Smooth muscle cell (in vitro differentiated cells): Measurements from ENCODE around the gene IFITM2. TPM values are rescaled to one million over a fixed set of nuclear protein-coding genes. Genes with fewer than 3 reads are reported as not detected.
"Not testable (repeated sequence)": the region's sequence is repeated elsewhere in the genome, so short reads cannot be mapped to it uniquely, and the experiment has no call there.

Experiments
- DNase-seq: peaks from one replicate; lab custom pipeline; 2025; ENCODE audit not compliant: unreplicated experiment; lab: John Stamatoyannopoulos, UW
- H2AFZ ChIP-seq: fragments of 200-600 bp; sonication (generic); 2 replicates; pipeline ENCODE4 v1.6.0; 2016; ENCODE audit warnings: antibody characterized with exemption, low read depth, mild to moderate bottlenecking
- H3F3A ChIP-seq: fragments of 200-600 bp; sonication (generic); 2 replicates; pipeline ENCODE4 v1.6.0; 2017; ENCODE audit warnings: antibody characterized with exemption, low read depth
- H3K27ac ChIP-seq: fragments of 200-600 bp; sonication (generic); 2 replicates; pipeline ENCODE4 v1.5.1; 2016; ENCODE audit warnings: low read depth, mild to moderate bottlenecking
- H3K27me3 ChIP-seq: fragments of 200-600 bp; sonication (generic); 2 replicates; pipeline ENCODE4 v1.6.1; 2016; ENCODE audit warnings: low read depth, mild to moderate bottlenecking
- H3K36me3 ChIP-seq: fragments of 200-600 bp; sonication (generic); 2 replicates; pipeline ENCODE4 v1.5.1; 2016; ENCODE audit warnings: low read depth
- H3K4me1 ChIP-seq: fragments of 200-600 bp; sonication (generic); 2 replicates; pipeline ENCODE4 v1.5.1; 2016; ENCODE audit warnings: low read depth
- H3K4me2 ChIP-seq: fragments of 200-600 bp; sonication (generic); 2 replicates; pipeline ENCODE4 v1.6.0; 2016; ENCODE audit warnings: mild to moderate bottlenecking
- H3K4me3 ChIP-seq: fragments of 200-600 bp; sonication (generic); 2 replicates; pipeline ENCODE4 v1.5.1; 2016; ENCODE audit warnings: mild to moderate bottlenecking
- H3K79me2 ChIP-seq: fragments of 200-600 bp; sonication (generic); 2 replicates; pipeline ENCODE4 v1.6.0; 2016; ENCODE audit warnings: low read depth, mild to moderate bottlenecking
- H3K9ac ChIP-seq: fragments of 200-600 bp; sonication (generic); 2 replicates; pipeline ENCODE4 v1.6.0; 2016; ENCODE audit warnings: low read depth
- H3K9me3 ChIP-seq: fragments of 200-600 bp; sonication (generic); replicated peaks from 2 replicates; pipeline ENCODE4 v1.5.1; 2016; ENCODE audit warnings: low read depth
- H4K20me1 ChIP-seq: fragments of 200-600 bp; sonication (generic); 2 replicates; pipeline ENCODE4 v1.6.0; 2016; ENCODE audit warnings: low read depth
- CTCF ChIP-seq: fragments of 200-600 bp; sonication (generic); IDR thresholded peaks from 2 replicates; pipeline ENCODE4 v1.5.1; 2017; ENCODE audit warnings: borderline replicate concordance, mild to moderate bottlenecking, antibody characterized with exemption; ENCODE audit not compliant: insufficient read depth, poor library complexity, severe bottlenecking
- WGBS: methylation state at CpG from one replicate; pipeline ENCODE4 v1.1.7; 2016; ENCODE audit warnings: low lambda C conversion rate; 5-methylcytosine and 5-hydroxymethylcytosine counted together
- polyA plus RNA-seq: library from polyadenylated mRNA; unstranded; fragments of >200 nt; fragmentation: Nextera tagmentation; extraction: Ambion mirVana; gene quantifications from 2 replicates; pipeline ENCODE4 v1.2.1, GENCODE V29; 2016
- total RNA-seq: library from RNA; depleted of rRNA; stranded (reverse); fragments of >200 nt; gene quantifications from 2 replicates; pipeline ENCODE4 v1.2.3, GENCODE V29; 2014

The IFITM2 gene
- total and polyA plus RNA-seq, 2 experiments from 2014 or later, result 210 to 1,486 TPM

- Histone ChIP-seq H3F3A (no peaks in the 10 kb centered on the region), H3K27ac (no peak overlapping the region), H3K36me3 (no peaks in the 10 kb centered on the region), H3K79me2 (peaks cover 43% of the 10 kb centered on the region), H2AFZ (no peak overlapping the region), H3K9me3 (no peaks in the 10 kb centered on the region), H3K9ac (no peak overlapping the region), H3K4me3 (peak overlapping the region; percentile 66), H3K4me2 (peak overlapping the region; percentile 96), H4K20me1 (peaks cover 29% of the 10 kb centered on the region), H3K27me3 (peaks cover 8% of the 10 kb centered on the region), H3K4me1 (peaks cover 43% of the 10 kb centered on the region)
- WGBS, result 38% methylated on average over 9 of the region's 9 CpGs
- no peak for DNase-seq
- TF ChIP-seq CTCF, result no peak
Observed at GRCh38 chr11:315051-315481, 7.5 kb downstream of the IFITM2 start.

GRCh38 chr11:315516-315994 is 7.9 kb downstream of the IFITM2 start:
- peaks cover 47% of the 10 kb centered on the region for H3K79me2 ChIP-seq
- H3K4me1 ChIP-seq, result peaks cover 43% of the 10 kb centered on the region
- H3K4me3 ChIP-seq, result peak overlapping the region; percentile 66
- no peak for TF ChIP-seq CTCF
- H3F3A ChIP-seq, result no peaks in the 10 kb centered on the region
- H4K20me1 ChIP-seq, result peaks cover 29% of the 10 kb centered on the region
- H3K27me3 ChIP-seq, result peaks cover 8% of the 10 kb centered on the region
- H3K27ac ChIP-seq, result no peak overlapping the region
- H3K9ac ChIP-seq, result peak overlapping the region; percentile 16
- no peak for DNase-seq
- no peaks in the 10 kb centered on the region for H3K9me3 ChIP-seq
- no peaks in the 10 kb centered on the region for H3K36me3 ChIP-seq
- peak overlapping the region; percentile 96 for H3K4me2 ChIP-seq
- no peak overlapping the region for H2AFZ ChIP-seq
- WGBS, result 15% methylated on average over 17 of the region's 32 CpGs

GRCh38 chr11:316031-316701 is 8.6 kb downstream of the IFITM2 start:
- Histone ChIP-seq H3K27ac (peak overlapping the region; percentile 11), H3K9me3 (no peaks in the 10 kb centered on the region), H3K27me3 (peaks cover 8% of the 10 kb centered on the region), H3F3A (no peaks in the 10 kb centered on the region), H3K4me1 (peaks cover 43% of the 10 kb centered on the region), H3K9ac (peak overlapping the region; percentile 16), H3K4me2 (peak overlapping the region; percentile 96), H3K4me3 (peak overlapping the region; percentile 66), H3K79me2 (peaks cover 48% of the 10 kb centered on the region), H4K20me1 (peaks cover 29% of the 10 kb centered on the region), H2AFZ (no peak overlapping the region), H3K36me3 (no peaks in the 10 kb centered on the region)
- no peak for DNase-seq
- WGBS, result 6% methylated on average over 59 of the region's 64 CpGs
- TF ChIP-seq CTCF, result no peak

- Histone ChIP-seq H3K27me3 (peaks cover 8% of the 10 kb centered on the region), H4K20me1 (peaks cover 29% of the 10 kb centered on the region), H3K79me2 (peaks cover 48% of the 10 kb centered on the region), H3K4me3 (peak overlapping the region; percentile 66), H2AFZ (no peak overlapping the region), H3K36me3 (no peaks in the 10 kb centered on the region), H3K4me2 (peak overlapping the region; percentile 96), H3F3A (no peaks in the 10 kb centered on the region), H3K27ac (no peak overlapping the region), H3K9ac (no peak overlapping the region), H3K9me3 (no peaks in the 10 kb centered on the region), H3K4me1 (peaks cover 40% of the 10 kb centered on the region)
- no peak for DNase-seq
- 39% methylated on average over 5 of the region's 7 CpGs for WGBS
- no peak for TF ChIP-seq CTCF
Observed at GRCh38 chr11:316891-317301, 9.3 kb downstream of the IFITM2 start.

- not testable (repeated sequence) for H3F3A ChIP-seq, H2AFZ ChIP-seq, H3K27ac ChIP-seq, H3K27me3 ChIP-seq, H3K36me3 ChIP-seq, H3K9ac ChIP-seq, DNase-seq, H3K9me3 ChIP-seq
- 15% methylated on average over 15 of the region's 30 CpGs for WGBS
- H4K20me1 ChIP-seq, result peaks cover 29% of the 10 kb centered on the region
- peak overlapping the region; percentile 96 for H3K4me2 ChIP-seq
- H3K79me2 ChIP-seq, result peaks cover 48% of the 10 kb centered on the region
- H3K4me3 ChIP-seq, result peak overlapping the region; percentile 7
- H3K4me1 ChIP-seq, result peaks cover 31% of the 10 kb centered on the region
Observed at GRCh38 chr11:317668-318404, 10.2 kb downstream of the IFITM2 start.
